Head of caudate nucleus (tissue), 42 donors: ENCODE data around the gene CTNNAL1.
"Not testable (repeated sequence)": the region's sequence is repeated elsewhere in the genome, so short reads cannot be mapped to it uniquely, and the experiment has no call there.

Experiments
- DNase-seq, 42 donors: peaks; one replicate each; pipeline versions ENCODE4 v3.0.0 to v3.0.0-alpha.2; 2020 to 2021; ENCODE audit warnings: mixed read lengths in 7 of 42
- intact Hi-C: fragments of 100-400 bp; cut with DNase I; formaldehyde crosslinking; loops from one replicate; pipeline ENCODE4 v1.15.0; 2022

The CTNNAL1 gene

GRCh38 chr9:109012876-109013678 is at the start of gene CTNNAL1:
Gene CTNNAL1 (minus strand): TSS chr9:109013499. CDS start chr9:109013442, 57 bp downstream.
- intact Hi-C loops: loop anchor here (5.0 to 10.0 kb wide), 2 partner anchors 78 to 104 kb away; partner anchors contain the start of genes ABITRAM, ELP1 and TMEM245
- DNase-seq: peak; percentile 75 to 95 (median 90)

GRCh38 chr9:109062543-109062942 is 49.2 kb upstream of the CTNNAL1 start:
- intact Hi-C loops: no loop called here

GRCh38 chr9:109060191-109060590 is 46.9 kb upstream of the CTNNAL1 start:
- DNase-seq: no peak

More at GRCh38 chr9:109062543-109062942, 49.2 kb upstream of the CTNNAL1 start:
- DNase-seq: no peak

GRCh38 chr9:109053121-109053520 is 39.8 kb upstream of the CTNNAL1 start:
- DNase-seq, intact Hi-C loops: not testable (repeated sequence)

More at GRCh38 chr9:109060191-109060590, 46.9 kb upstream of the CTNNAL1 start:
- intact Hi-C loops: no loop called here

GRCh38 chr9:109052416-109052815 is 39.1 kb upstream of the CTNNAL1 start:
- no peak for DNase-seq

GRCh38 chr9:109051733-109052132 is 38.4 kb upstream of the CTNNAL1 start:
- intact Hi-C loops: no loop called here
- no peak for DNase-seq

More at GRCh38 chr9:109052416-109052815, 39.1 kb upstream of the CTNNAL1 start:
- intact Hi-C loops: no loop called here

- intact Hi-C loops: no loop called here
- no peak for DNase-seq
These were observed 37.1 kb upstream of the CTNNAL1 start for GRCh38 chr9:109050444-109050843.

GRCh38 chr9:109048822-109049221 is 35.5 kb upstream of the CTNNAL1 start:
- DNase-seq: no peak
- intact Hi-C loops: no loop called here

GRCh38 chr9:109047259-109047658 is 34.0 kb upstream of the CTNNAL1 start:
- intact Hi-C loops: no loop called here
- no peak for DNase-seq

GRCh38 chr9:109046346-109046745 is 33.0 kb upstream of the CTNNAL1 start:
- no peak for DNase-seq
- intact Hi-C loops: no loop called here

- DNase-seq: no peak
- intact Hi-C loops: no loop called here
These were observed 30.3 kb upstream of the CTNNAL1 start for GRCh38 chr9:109043578-109043977.

GRCh38 chr9:109040571-109040970 is 27.3 kb upstream of the CTNNAL1 start:
- intact Hi-C loops: no loop called here
- DNase-seq: no peak

- no peak for DNase-seq
- intact Hi-C loops: no loop called here
These were observed 26.2 kb upstream of the CTNNAL1 start for GRCh38 chr9:109039539-109039938.

- intact Hi-C loops: no loop called here
- no peak for DNase-seq
These were observed 24.8 kb upstream of the CTNNAL1 start for GRCh38 chr9:109037946-109038715.

GRCh38 chr9:109036744-109037680 is 23.7 kb upstream of the CTNNAL1 start:
- intact Hi-C loops: no loop called here
- no peak for DNase-seq

- intact Hi-C loops: no loop called here
- no peak for DNase-seq
These were observed 22.6 kb upstream of the CTNNAL1 start for GRCh38 chr9:109035684-109036423.

GRCh38 chr9:109033941-109034700 is 20.8 kb upstream of the CTNNAL1 start:
- intact Hi-C loops: no loop called here
- no peak for DNase-seq

GRCh38 chr9:109031241-109031640 is 17.9 kb upstream of the CTNNAL1 start:
- no peak for DNase-seq
- intact Hi-C loops: no loop called here
